Testis (tissue), 2 donors: ENCODE measurements around the gene HECW1.

ENCODE experiments used
- CTCF ChIP-seq, 3 experiments: fragments of 450-650 bp in 2 of 3; fragments of 200-600 bp in 1 of 3; sonication (generic) in 1 of 3; IDR thresholded peaks; one replicate each; pipeline ENCODE4 v1.5.1; 2016 to 2019; ENCODE audit warnings: antibody characterized with exemption in 3 of 3, mild to moderate bottlenecking in 2 of 3, moderate library complexity in 1 of 3
- POLR2A ChIP-seq: fragments of 450-650 bp; IDR thresholded peaks from one replicate; pipeline ENCODE4 v1.6.1; 2017; ENCODE audit warnings: antibody characterized with exemption, mild to moderate bottlenecking, moderate library complexity

DNA sequence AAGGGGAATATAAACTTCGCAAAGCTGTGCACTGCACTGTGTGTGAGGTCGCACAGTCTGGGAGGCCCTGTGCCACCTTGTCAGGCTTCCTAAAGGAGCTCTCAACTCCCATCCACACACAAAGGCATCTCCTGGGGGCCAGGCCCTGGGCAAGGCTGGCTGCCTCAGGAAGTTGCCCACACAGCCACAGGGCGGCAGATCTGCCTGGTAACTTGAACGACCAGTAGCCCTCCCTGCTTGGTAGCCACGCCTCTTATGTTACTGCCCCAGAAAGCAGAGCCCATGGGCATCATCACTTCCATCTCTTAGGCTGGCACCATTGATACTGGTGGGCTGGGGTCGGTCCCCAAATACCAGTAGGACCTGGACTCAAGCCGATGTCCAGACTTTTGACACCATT, 82.8 kb downstream of the HECW1 start:
- TF ChIP-seq POLR2A (no peak), CTCF (IDR thresholded peaks at IDR 0.05) (no peak)
